DMS 273 (cell line): Measurements from ENCODE around the gene CDH12.
"Not testable (repeated sequence)": the region's sequence is repeated elsewhere in the genome, so short reads cannot be mapped to it uniquely, and the experiment has no call there.

Source experiments
- DNase-seq: peaks from one replicate; lab custom pipeline; 2025; ENCODE audit not compliant: unreplicated experiment; lab: John Stamatoyannopoulos, UW

CDH12 gene

GRCh38 chr5:22169226-22169625 lies 683.9 kb downstream of the CDH12 start:
- not testable (repeated sequence) for DNase-seq

GRCh38 chr5:22168704-22169103 lies 684.4 kb downstream of the CDH12 start:
- DNase-seq, result not testable (repeated sequence)

GRCh38 chr5:22165931-22166330 lies 687.2 kb downstream of the CDH12 start:
- DNase-seq, result not testable (repeated sequence)

- not testable (repeated sequence) for DNase-seq
Measured at GRCh38 chr5:22164910-22165748, 688.0 kb downstream of the CDH12 start.

- not testable (repeated sequence) for DNase-seq
Measured at GRCh38 chr5:22156953-22157352, 696.2 kb downstream of the CDH12 start.

- DNase-seq, result peak; percentile 1
Measured at GRCh38 chr5:22154779-22155178, 698.4 kb downstream of the CDH12 start.

GRCh38 chr5:22151801-22152200 lies 701.3 kb downstream of the CDH12 start:
- not testable (repeated sequence) for DNase-seq

GRCh38 chr5:22140418-22140817 lies 712.7 kb downstream of the CDH12 start:
- DNase-seq, result not testable (repeated sequence)

- DNase-seq, result not testable (repeated sequence)
Measured at GRCh38 chr5:22139662-22140300, 713.4 kb downstream of the CDH12 start.

- DNase-seq, result no peak
Measured at GRCh38 chr5:22111320-22111719, 741.8 kb downstream of the CDH12 start.

GRCh38 chr5:22109315-22109714 lies 743.8 kb downstream of the CDH12 start:
- no peak for DNase-seq

GRCh38 chr5:22108545-22108944 lies 744.6 kb downstream of the CDH12 start:
- no peak for DNase-seq

- no peak for DNase-seq
Measured at GRCh38 chr5:22102823-22103359, 750.3 kb downstream of the CDH12 start.

- DNase-seq, result no peak
Measured at GRCh38 chr5:22088517-22088916, 764.6 kb downstream of the CDH12 start.

- no peak for DNase-seq
Measured at GRCh38 chr5:22079566-22079965, 773.6 kb downstream of the CDH12 start.

GRCh38 chr5:22079002-22079401 lies 774.1 kb downstream of the CDH12 start:
- DNase-seq, result no peak

- DNase-seq, result no peak
Measured at GRCh38 chr5:22076586-22076985, 776.6 kb downstream of the CDH12 start.

GRCh38 chr5:22070186-22070728 lies 782.9 kb downstream of the CDH12 start:
- DNase-seq, result no peak

- no peak for DNase-seq
Measured at GRCh38 chr5:22063717-22064116, 789.4 kb downstream of the CDH12 start.

GRCh38 chr5:22058620-22059019 lies 794.5 kb downstream of the CDH12 start:
- DNase-seq, result no peak

- no peak for DNase-seq
Measured at GRCh38 chr5:22057012-22057411, 796.1 kb downstream of the CDH12 start.

GRCh38 chr5:22056601-22057000 lies 796.5 kb downstream of the CDH12 start:
- no peak for DNase-seq
